Activated CD8-positive, alpha-beta T cell treated with anti-CD3 and anti-CD28 coated beads for 36 hours (primary cell): ENCODE results near the gene FES. TPM values are rescaled to one million over a fixed set of nuclear protein-coding genes. Genes with fewer than 3 reads are reported as not detected.
A peak's percentile ranks its signal among the peaks of the same experiment; 100 is the strongest.

Source experiments
- ATAC-seq: fragments of 200-7000 bp; cut with Tn5 transposase; one replicate; pipeline ENCODE4 v1.10.0; 2021; ENCODE audit warnings: mild to moderate bottlenecking, moderate library complexity
- CTCF ChIA-PET: fragments of 350-600 bp; sonication (Branson Sonifier 250); formaldehyde crosslinking; loops from one replicate; lab custom pipeline; 2021; ENCODE audit warnings: antibody characterized with exemption; lab: Charles Lee
- POLR2A ChIA-PET: fragments of 350-600 bp; sonication (Branson Sonifier 250); formaldehyde crosslinking; loops from one replicate; lab custom pipeline; 2021; ENCODE audit warnings: antibody characterized with exemption; lab: Charles Lee
- DNase-seq: peaks from one replicate; pipeline ENCODE4 v3.0.0-alpha.2; 2020
- H3K27ac Mint-ChIP-seq: one replicate; pipeline ENCODE4 v1.8.0; 2021; ENCODE audit warnings: mild to moderate bottlenecking, mixed read lengths
- H3K27me3 Mint-ChIP-seq: one replicate; pipeline ENCODE4 v1.8.0; 2021; ENCODE audit warnings: mixed read lengths
- H3K36me3 Mint-ChIP-seq: one replicate; pipeline ENCODE4 v1.8.0; 2021; ENCODE audit warnings: low read depth, mixed read lengths
- H3K4me1 Mint-ChIP-seq: one replicate; pipeline ENCODE4 v1.8.0; 2021; ENCODE audit warnings: low read depth, mixed read lengths
- H3K4me3 Mint-ChIP-seq: one replicate; pipeline ENCODE4 v1.8.0; 2021; ENCODE audit warnings: mild to moderate bottlenecking, moderate library complexity, mixed read lengths
- H3K9me3 Mint-ChIP-seq: one replicate; pipeline ENCODE4 v1.8.0; 2021; ENCODE audit warnings: mixed read lengths
- CTCF ChIP-seq: fragments of 200-600 bp; IDR thresholded peaks from one replicate; pipeline ENCODE4 v1.8.0; 2022; ENCODE audit warnings: antibody characterized with exemption, mild to moderate bottlenecking
- intact Hi-C: fragments of 100-400 bp; cut with micrococcal nuclease; formaldehyde crosslinking; loops from one replicate; pipeline ENCODE4 v1.10.0; 2022
- total RNA-seq, 2 experiments: library from RNA; stranded (reverse); gene quantifications; one replicate each; pipeline ENCODE4 v1.2.3, GENCODE V29; 2021

The FES gene
- total RNA-seq, 2 experiments from 2014 or later = 4.1 to 4.6 TPM

- Mint-ChIP-seq H3K27me3 (no peaks in the 10 kb centered on the region), H3K4me1 (peaks cover 31% of the 10 kb centered on the region), H3K4me3 (peak overlapping the region; percentile 99), H3K27ac (peak overlapping the region; percentile 99), H3K9me3 (no peaks in the 10 kb centered on the region), H3K36me3 (peaks cover 12% of the 10 kb centered on the region)
- CTCF ChIA-PET = interaction anchor here (0.9 to 11.3 kb wide), 25 partner anchors 8 to 700 kb away, joined by 3 to 255 read pairs (median 7); partner anchors contain the start of genes BLM, MAN2A2, PRC1 and RCCD1
- ATAC-seq = no peak
- POLR2A ChIA-PET = interaction anchor here (0.6 to 13.4 kb wide), 15 partner anchors 8 to 666 kb away, joined by 3 to 133 read pairs (median 3); partner anchors contain the start of genes BLM, FES, MAN2A2 and NGRN
- TF ChIP-seq CTCF = no peak
- DNase-seq = no peak
- intact Hi-C loops = no loop called here
Measured at GRCh38 chr15:90931575-90931827, 47.2 kb downstream of the FES start.

- peak within 1 kb of the TSS; percentile 99 for H3K27ac Mint-ChIP-seq
- H3K36me3 Mint-ChIP-seq = peaks cover 13% of the 10 kb centered on the region
- ChIA-PET POLR2A (interaction anchor here (0.6 to 13.4 kb wide), 20 partner anchors 9 to 666 kb away, joined by 3 to 133 read pairs (median 4); partner anchors contain the start of genes BLM, FES, MAN2A2 and NGRN), CTCF (interaction anchor here (0.7 to 11.3 kb wide), 48 partner anchors 9 to 700 kb away, joined by 3 to 255 read pairs (median 5); partner anchors contain the start of genes BLM, MAN2A2, PRC1 and RCCD1)
- ATAC-seq = peak; percentile 60
- H3K9me3 Mint-ChIP-seq = no peaks in the 10 kb centered on the region
- peak within 1 kb of the TSS; percentile 99 for H3K4me3 Mint-ChIP-seq
- TF ChIP-seq CTCF = peak; percentile 96
- H3K4me1 Mint-ChIP-seq = peaks cover 36% of the 10 kb centered on the region
- peak; percentile 94 for DNase-seq
- H3K27me3 Mint-ChIP-seq = no peaks in the 10 kb centered on the region
- intact Hi-C loops = no loop called here
Measured at GRCh38 chr15:90931828-90932659, 47.7 kb downstream of the FES start, which contains the start of gene HDDC3. TSS of gene HDDC3 (minus strand) at chr15:90932549. CDS start at chr15:90932540, 9 bp downstream.

GRCh38 chr15:90932660-90932991, 48.3 kb downstream of the FES start:
- Mint-ChIP-seq H3K27ac (peak overlapping the region; percentile 99), H3K27me3 (no peaks in the 10 kb centered on the region), H3K9me3 (no peaks in the 10 kb centered on the region), H3K4me1 (peaks cover 36% of the 10 kb centered on the region), H3K4me3 (peak overlapping the region; percentile 99), H3K36me3 (peaks cover 13% of the 10 kb centered on the region)
- no peak for ATAC-seq
- intact Hi-C loops = no loop called here
- CTCF ChIA-PET = interaction anchor here (0.7 to 11.3 kb wide), 42 partner anchors 10 to 640 kb away, joined by 3 to 255 read pairs (median 5); partner anchors contain the start of genes BLM, MAN2A2, PRC1 and RCCD1
- no peak for DNase-seq
- POLR2A ChIA-PET = interaction anchor here (0.6 to 13.4 kb wide), 12 partner anchors 10 to 667 kb away, joined by 3 to 133 read pairs (median 5); partner anchors contain the start of genes BLM, MAN2A2, NGRN and RCCD1
- TF ChIP-seq CTCF = peak; percentile 66

- no peak for TF ChIP-seq CTCF
- Mint-ChIP-seq H3K4me1 (peaks cover 36% of the 10 kb centered on the region), H3K27ac (peak overlapping the region; percentile 99), H3K36me3 (peaks cover 13% of the 10 kb centered on the region), H3K27me3 (no peaks in the 10 kb centered on the region), H3K4me3 (peak overlapping the region; percentile 99), H3K9me3 (no peaks in the 10 kb centered on the region)
- POLR2A ChIA-PET = interaction anchor here (0.7 to 13.4 kb wide), 8 partner anchors 10 to 286 kb away, joined by 3 to 133 read pairs (median 4); partner anchors contain the start of genes MAN2A2 and RCCD1
- no peak for DNase-seq
- intact Hi-C loops = no loop called here
- CTCF ChIA-PET = interaction anchor here (0.8 to 11.3 kb wide), 31 partner anchors 9 to 614 kb away, joined by 3 to 255 read pairs (median 6); partner anchors contain the start of genes BLM, MAN2A2, RCCD1 and VPS33B
- no peak for ATAC-seq
Measured at GRCh38 chr15:90933301-90933700, 49.0 kb downstream of the FES start.
